ENCODE results near the gene SOHLH1.

GRCh38 chr9:135683401-135684034, 15.8 kb downstream of the SOHLH1 start:
- TF ChIP-seq ZNF850 (CRISPR knock-in tag; conservative IDR thresholded peaks at IDR 0.05), result no peak
- TF ChIP-seq, protein P1, sequence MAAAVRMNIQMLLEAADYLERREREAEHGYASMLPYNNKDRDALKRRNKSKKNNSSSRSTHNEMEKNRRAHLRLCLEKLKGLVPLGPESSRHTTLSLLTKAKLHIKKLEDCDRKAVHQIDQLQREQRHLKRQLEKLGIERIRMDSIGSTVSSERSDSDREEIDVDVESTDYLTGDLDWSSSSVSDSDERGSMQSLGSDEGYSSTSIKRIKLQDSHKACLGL (CRISPR knock-in tag; IDR thresholded peaks at IDR 0.05), result no peak
- TF ChIP-seq, protein P2, sequence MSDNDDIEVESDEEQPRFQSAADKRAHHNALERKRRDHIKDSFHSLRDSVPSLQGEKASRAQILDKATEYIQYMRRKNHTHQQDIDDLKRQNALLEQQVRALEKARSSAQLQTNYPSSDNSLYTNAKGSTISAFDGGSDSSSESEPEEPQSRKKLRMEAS (IDR thresholded peaks at IDR 0.05), result no peak

All from HepG2 (cell line).